Neural cell (in vitro differentiated cells): ENCODE results near the gene TCN2.

ENCODE experiments used
- CTCF ChIP-seq: fragments of 450-650 bp; IDR thresholded peaks from 2 replicates; pipeline ENCODE4 v1.5.1; 2014; ENCODE audit warnings: antibody characterized with exemption, mild to moderate bottlenecking, moderate library complexity; ENCODE audit not compliant: poor library complexity, severe bottlenecking
- EP300 ChIP-seq: fragments of 450-650 bp; conservative IDR thresholded peaks from 2 replicates; pipeline ENCODE4 v1.6.1; 2014; ENCODE audit warnings: antibody characterized with exemption, mild to moderate bottlenecking, moderate library complexity; ENCODE audit not compliant: poor library complexity, severe bottlenecking
- EZH2 ChIP-seq: fragments of 200-600, 300-800 bp; shearing (Covaris generic), sonication (generic); IDR thresholded peaks from 2 replicates; pipeline ENCODE4 v1.6.1; 2014; ENCODE audit warnings: antibody characterized with exemption, low read length, borderline replicate concordance, mild to moderate bottlenecking; ENCODE audit not compliant: insufficient read depth, poor library complexity, severe bottlenecking
- POLR2AphosphoS5 ChIP-seq: IDR thresholded peaks from 2 replicates; pipeline ENCODE4 v1.6.1; 2012
- RAD21 ChIP-seq: fragments of 450-650 bp; conservative IDR thresholded peaks from 2 replicates; pipeline ENCODE4 v1.6.1; 2014; ENCODE audit warnings: antibody characterized with exemption, mild to moderate bottlenecking, moderate library complexity
- REST ChIP-seq: IDR thresholded peaks from 2 replicates; pipeline ENCODE4 v1.6.1; 2012; ENCODE audit warnings: borderline replicate concordance
- SMC3 ChIP-seq: fragments of 450-650 bp; conservative IDR thresholded peaks from 2 replicates; pipeline ENCODE4 v1.6.1; 2014; ENCODE audit warnings: antibody characterized with exemption, mild to moderate bottlenecking, moderate library complexity; ENCODE audit not compliant: poor library complexity

- TF ChIP-seq EZH2 (no peak), CTCF (no peak), RAD21 (no peak), SMC3 (no peak), EP300 (no peak), POLR2AphosphoS5 (no peak), REST (no peak)
Observed at GRCh38 chr22:30614879-30615278, 7.9 kb downstream of the TCN2 start.
